NCI-H187 (cell line): ENCODE results near the gene RASAL1.
A peak's percentile ranks its signal among the peaks of the same experiment; 100 is the strongest.
"Not testable (repeated sequence)": the region's sequence is repeated elsewhere in the genome, so short reads cannot be mapped to it uniquely, and the experiment has no call there.

Source experiments
- DNase-seq, 2 experiments: peaks; one replicate each; lab custom pipeline; 2025; lab: John Stamatoyannopoulos, UW

The RASAL1 gene

DNA sequence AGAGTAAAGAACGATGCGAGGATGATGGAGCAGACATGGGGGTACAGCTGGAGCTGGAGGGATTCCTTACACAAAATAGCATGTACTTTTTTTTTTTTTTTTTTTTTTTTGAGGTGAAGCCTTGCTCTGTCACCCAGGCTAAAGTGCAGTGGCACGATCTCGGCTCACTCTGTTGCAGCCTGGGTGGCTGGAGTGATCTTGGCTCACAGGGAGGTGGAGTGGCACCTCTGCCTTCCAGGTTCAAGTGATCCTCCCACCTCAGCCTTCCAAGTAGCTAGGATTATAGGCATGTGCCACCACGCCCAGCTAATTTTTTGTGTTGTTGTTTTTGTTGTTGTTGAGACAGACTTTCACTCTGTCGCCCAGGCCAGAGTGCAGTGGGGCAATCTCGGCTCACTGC is 5.1 kb upstream of the RASAL1 start:
- DNase-seq = no peak

DNA sequence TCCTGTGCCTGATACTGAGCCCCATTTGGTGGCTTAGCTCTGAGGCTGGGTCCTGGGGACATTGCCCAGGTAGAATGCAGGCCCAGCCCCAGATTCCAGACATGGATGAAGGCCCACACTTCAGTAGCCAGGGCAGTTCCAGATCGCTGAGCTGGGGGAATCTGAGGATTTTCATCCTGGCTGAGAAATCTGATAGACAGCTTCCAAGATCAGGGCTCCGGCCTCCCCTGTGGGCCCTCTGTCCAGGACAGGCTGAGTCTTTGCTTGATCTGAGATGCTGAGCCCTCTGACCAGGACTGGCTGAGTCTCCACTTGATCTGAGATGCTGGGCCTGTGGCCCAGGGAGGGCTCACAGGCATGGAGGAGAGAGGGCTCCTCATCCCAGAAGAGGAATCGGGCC is 3.3 kb upstream of the RASAL1 start:
- no peak for DNase-seq

DNA sequence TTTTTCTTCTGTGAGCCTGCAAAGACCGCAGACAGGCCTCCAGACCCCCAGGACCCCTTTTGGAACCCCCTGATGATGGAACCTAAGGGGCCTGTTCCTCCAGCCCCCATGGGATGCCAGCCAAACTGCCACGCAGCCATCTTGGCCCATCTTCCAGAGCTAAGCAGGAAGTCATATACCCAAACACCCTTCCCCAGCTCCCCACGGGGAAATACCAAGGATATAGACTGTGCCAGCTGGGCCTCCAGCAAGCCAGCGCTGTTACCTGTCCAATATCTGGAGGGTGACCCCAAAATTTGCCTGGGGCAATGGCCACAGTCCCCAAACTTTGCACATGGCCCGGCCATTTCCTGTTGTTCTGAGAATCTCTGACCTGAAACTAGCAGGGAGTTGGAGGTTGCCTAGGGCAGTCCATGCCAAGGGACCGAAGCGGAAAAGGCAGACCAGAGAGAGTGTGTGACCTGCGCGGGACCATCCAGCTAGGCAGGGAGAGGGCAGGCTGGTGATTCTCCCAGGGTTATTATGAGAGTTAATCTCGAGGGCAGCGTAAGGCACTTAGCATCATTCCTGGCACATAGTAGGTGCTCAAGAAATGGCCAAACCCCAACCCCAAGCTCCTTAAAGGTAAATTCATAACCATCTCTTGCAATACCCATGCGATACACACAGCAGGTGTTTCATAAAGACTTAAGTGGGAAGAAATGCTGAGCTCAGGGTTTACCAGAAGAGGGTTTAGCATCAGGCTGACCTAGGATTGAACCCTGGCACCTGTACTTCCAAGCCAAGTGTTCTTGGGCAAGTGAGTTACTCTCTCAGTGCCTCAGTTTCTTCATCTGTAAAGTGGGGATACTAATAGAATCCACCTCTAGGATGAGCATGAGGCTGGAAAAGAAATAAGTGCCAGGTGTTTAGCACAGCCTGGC is 2.6 kb upstream of the RASAL1 start:
- DNase-seq = no peak

DNA sequence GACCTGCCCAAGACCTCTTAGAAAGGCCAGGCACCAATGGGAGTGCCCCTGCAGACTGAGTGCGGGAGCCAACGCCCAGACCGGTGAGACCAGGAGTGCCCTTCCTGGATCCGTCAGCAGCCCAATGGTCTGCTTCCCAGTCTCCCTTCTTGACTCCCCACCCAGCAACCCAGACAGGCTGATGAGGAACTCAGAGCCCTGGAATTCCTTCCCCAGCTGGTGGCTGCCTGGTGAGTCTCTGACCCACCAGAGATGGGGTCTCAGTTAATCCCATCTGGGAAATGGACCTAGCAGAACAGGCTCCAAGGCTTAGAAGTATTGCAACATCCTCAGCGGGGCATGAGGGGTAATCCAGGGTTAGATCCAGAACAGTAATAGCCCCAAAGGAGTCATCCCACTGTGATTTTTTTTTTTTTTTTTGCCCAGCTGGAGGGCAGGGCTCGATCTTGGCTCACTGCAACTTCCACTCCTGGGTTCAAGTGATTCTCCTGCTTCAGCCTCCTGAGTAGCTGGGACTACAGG is 1.5 kb upstream of the RASAL1 start:
- no peak for DNase-seq

DNA sequence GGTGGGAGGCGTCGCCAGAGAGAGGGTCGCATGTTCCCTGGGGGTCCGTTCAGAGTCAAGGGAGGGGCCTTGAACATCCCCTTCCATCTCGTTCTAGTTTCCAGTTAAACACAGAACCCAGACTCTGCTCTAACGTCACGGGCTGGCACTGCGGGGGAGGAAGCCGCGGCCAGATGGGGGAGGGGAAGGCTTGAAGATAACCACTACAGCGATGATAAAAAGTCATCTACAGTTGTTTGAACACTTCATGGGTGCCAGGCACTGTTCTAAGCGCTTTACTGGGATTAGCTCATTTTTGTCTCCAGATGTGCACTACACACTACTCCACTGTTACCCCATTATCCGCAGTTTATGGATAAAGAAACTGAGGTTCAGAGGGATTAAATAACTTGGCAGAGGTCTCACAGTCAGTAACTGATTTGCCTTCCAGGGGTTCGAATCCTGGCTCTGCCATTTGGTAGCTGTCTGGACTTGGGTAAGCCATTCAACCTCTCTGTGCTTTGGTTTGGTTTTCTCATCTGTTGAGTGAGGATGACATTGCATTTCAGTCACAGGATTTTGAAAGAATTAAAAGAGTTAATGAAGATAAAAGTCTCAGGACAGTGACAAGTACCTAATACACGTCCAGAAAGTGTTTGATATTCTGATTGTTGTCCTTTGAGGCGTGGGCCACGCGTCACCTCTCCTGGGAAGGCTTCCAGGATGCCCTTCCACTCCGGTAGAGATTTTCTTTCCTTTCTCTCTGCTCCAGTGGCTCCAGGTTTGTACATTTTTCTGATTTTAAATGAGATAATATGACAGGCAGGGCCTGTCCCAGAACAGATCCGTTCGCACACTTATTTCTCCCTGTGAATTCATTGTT is 798 bp upstream of the RASAL1 start:
- DNase-seq = no peak

DNA sequence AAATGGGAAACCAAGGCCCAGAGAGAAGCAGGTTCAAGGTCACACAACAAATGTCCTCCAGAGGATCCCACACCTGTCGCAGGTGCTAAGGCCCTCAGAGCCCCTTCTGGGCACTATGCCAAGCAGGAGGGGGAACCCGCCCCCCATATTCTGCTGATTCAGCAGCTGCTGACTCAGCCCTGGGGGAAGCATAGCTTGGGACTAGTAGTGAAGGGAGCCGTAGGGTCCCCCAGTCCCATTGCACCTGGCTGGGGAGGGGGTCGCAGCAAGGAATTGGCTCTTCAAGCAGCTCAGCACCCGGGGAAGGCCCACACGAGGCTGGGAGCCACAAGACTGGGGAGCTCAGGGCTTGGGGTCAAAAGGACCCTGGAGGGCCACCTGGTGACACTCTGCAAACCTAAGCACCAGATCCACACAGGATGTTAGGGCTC is 1.0 kb downstream of the RASAL1 start:
- no peak for DNase-seq

DNA sequence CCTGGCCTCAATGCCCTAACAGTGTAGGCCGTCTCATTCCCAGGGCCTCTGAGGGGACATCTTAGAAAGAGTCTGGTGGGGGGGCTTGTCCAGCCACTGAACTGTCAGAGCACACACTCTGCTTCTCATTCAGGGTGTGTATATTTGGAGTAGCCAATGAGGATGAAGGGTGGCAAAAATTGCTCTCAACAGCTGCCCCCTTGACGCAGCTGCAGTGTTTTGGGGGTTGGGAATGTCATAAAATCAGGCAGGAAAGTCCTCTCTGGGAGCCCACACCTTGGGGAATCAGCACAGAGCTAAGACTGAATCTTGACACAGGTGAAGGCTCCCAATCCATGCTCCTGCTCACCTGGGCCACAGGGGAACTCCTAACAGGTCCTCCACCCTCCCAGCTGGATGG is 1.5 kb downstream of the RASAL1 start:
- DNase-seq = no peak

DNA sequence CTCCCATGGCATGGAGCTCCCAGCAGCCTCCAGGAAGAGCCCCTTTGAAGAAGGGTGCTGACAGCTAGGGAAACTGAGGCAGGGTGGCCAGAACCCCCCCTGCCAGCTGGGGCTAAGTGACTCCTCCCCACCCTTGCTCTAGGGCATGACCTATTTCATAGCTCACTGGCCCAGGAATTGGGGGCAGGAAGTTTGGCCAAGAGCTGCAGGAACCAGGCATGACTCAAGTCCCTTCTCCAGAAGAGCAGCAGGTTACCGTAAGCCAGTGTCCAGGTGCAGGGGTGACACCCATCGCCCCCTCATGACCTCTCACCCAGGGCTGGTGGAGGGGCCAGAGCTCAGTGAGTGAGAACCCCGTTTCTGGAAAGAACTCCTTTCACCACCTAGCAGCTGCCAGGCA is 1.9 kb downstream of the RASAL1 start:
- no peak for DNase-seq

DNA sequence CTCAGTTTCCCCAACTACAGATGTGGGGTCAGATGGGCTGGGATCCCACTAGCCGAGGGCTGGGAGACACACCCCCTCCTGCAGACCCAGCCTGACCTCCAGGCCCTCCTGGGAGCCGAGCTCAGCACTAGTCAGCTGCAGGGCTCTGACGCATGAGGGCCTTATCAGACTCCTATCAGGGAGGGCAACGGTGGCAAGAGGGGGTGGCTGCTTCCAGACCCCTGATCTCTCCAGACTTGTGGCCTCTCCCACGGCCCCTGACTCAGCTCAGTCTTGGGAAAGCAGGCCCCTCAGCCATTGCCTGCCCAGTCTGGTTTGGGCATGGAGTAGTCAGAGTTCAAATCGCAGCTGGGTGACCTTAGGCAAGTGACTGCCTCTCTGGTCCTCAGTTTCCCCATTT is 2.5 kb downstream of the RASAL1 start:
- no peak for DNase-seq

DNA sequence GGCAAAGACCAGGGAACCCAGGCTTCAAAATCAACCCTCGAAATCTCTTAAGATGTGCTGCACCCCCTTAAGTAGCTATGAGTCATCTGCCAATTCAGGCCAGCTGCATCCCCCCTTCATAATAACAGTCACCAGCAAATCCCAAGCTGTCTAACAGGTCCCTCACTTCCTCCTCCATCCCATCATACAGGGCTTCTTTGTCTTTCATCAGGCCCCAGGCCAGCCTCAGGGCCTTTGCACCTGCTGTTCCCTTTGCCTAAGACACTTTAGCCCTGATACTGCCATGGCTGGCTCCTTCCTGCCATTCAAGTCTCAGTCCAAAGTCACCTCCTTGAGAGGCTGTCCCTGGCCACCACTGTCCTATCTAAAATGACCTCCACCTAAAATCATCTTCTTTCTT is 4.0 kb downstream of the RASAL1 start:
- no peak for DNase-seq

DNA sequence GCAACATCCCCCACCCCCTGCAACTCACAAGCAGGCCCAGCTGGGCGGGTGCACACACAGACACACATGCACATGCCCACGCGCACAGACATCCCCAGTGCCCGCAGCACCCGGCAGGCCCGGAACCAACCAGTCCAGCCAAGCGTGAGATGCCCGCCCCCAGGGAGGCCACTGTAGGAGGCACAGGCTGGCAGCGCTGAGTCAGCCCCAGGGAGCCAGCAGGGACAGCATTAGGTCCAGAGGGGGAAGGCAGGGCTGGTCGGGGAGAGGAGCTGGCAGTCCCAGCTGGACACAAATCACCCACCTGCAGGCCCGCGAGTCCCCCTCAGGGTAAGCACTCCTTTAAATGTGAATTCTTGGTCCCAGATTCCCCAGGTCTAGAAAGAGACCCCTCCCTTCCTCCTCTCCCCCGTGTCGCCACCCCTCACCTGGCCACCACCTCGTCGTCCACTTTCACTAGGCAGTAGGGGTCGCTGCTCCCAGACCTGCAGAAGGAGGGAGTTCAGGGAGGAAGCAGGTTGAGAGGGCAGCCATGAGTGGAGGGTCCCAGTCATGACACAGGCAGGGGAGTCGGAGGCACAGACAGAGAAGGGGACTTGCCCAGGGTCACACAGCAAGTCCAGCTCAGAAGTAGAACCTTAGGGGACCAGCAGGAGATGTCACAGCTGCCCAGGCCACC is 5.0 kb downstream of the RASAL1 start:
- DNase-seq = no peak

DNA sequence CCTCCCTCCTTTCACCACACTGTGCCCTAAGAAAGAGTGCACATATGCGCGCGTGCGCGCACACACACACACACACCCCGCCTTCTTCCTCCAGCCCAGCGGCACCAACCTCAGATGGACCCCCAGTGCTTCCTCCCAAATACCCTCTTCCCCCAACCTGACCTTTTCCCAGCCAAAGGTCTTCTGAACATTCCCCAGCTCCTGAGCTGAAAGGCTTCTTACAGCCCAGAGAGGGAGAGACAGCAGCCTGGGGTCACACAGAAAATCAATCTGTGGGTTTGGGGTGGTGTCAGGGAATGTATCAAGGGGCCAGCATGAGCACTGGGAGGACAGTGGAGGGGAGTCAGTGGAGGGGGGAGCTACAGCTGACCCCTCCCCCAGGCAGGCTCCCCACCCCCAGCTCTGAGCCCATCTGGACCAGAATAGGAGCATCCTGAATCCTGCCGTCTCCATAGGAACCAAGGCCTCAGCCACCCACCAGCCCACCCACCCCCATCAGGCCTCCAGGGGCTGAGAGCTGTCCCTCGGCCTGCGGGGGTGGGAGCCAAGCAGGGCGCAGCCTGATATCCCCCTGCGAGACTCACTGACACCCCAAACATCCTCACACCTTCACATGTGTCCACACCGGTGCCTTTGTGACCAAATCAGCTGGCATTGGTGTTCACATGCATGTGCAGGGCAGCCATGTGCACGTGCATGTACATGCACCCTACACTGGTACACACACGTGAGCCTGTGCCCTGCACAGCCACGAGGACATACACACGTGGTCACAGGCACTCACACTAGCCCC is 5.7 kb downstream of the RASAL1 start:
- DNase-seq = no peak

DNA sequence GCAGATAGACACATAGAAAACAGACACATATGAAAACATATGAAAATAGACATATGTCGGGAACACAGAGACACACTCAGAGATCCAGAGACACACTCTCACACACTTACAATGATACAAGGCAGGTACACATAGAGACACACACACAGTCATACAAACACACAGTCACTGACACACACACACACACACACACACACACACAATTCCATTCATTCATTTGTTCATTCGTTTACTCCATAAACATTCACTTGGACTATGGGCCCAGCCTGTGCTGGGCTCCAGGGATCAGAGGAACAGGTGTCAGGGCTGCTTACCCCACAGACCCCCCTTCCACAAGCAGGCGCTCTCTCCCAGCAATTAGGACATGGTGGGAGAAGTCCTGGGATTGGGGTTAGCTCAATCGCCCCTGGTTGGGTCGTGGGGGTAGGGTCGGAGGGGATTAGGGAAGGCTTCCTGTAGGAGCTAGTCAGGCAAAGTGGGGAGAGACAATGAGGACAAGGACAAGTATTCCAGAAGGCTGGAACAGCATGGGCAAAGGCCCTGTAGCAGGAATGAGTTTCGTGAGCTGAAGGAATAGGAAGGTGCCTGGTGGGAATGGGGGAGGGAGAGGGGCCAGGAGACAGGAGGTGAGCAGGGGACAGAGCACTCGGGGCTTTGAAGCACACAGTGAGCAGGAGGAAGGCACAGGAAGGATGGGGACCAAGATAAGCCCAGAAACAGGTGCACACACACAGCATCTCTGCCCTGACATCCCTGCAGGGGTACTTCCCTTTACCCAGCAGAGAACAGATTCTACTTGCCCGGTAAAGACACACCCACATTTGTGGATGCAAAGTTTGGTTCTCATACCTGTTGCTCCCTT is 6.5 kb downstream of the RASAL1 start:
- no peak for DNase-seq

DNA sequence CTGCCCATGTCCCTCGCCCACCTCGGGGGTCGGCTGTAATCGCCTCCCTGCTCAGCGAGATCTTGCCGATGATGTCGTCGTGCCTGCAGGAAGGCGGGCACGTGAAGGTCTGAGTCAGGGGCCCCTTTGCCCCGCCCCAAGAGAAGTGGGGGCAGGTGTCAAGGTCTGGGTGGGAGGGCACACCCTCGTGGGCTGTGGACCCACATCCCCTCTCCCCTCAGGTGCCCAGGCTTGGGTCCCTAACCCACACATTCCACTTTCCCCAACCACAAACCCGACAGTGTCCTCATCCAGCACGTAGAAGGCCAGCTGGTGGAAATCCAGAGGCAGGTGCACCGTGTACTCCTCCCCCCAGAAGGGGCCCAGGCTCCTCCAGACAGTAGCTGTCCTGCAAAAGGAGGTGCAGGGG is 7.8 kb downstream of the RASAL1 start:
- DNase-seq = no peak

DNA sequence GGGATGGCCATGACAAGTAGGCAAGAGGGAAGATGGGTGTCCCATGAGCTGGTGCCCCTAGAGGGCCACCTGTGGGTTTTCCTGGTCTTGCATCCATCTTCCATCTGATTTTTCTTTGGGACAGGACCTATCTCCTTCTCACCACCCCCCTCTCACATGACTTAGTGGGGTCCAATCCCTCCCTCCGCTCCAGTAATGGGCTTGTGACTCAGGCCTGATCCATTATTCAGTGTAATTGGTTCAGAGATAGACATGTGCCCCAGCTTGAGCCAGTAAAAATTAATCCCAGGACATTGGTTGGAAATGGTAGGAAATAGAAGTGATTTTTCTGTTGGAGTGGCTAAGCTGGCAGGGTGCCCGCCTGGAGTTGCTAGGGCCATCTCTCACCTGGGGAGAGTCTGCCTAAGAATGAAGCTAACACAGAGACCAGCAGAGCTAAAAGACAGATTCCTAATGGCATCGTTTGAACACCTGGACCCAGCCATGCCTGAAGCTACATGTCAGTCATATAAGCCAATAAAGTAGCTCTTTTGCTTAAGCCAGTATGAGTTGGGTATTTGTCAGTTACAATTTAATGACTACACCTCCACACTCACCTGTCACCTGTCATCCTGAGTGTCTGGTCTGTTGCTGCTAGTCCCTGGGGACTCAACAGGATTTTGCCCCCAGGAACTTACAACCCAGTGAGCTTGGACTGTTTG is 14.7 kb downstream of the RASAL1 start:
- DNase-seq = peak in 1 of 2 experiments; percentile 36

DNA sequence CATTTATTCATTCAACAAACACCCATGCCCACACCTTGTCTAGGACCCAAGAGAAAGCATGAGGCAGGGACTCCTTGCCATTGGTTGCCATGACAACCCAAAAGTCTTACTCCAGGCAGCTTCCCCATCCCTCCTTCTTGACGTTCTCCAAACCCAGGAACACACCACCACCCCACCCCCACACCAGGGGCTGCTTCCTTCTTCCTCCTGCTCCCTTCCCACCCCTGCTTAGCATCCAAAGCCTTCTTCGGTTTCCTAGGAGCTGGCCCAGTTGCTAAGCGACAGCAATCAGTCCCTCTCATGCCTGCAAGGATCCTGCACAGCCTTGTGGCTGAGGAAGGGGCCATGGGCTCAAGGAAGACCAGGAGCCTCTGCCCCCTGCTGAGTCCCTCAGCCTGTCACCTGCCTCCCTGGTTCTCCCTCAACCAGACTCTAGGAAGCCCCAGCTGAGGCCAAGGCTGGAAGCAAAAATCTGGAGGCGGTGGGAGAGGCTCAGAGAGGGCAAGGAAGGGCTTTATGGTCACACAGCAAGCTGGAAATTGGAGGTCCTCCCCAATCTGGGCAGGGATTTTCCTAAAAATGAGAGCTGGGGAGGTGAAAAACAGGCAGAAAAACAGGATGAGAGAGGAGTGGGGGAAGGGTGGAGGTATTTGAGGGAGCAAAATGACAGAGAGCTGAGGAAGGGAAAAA is 15.4 kb downstream of the RASAL1 start:
- no peak for DNase-seq

DNA sequence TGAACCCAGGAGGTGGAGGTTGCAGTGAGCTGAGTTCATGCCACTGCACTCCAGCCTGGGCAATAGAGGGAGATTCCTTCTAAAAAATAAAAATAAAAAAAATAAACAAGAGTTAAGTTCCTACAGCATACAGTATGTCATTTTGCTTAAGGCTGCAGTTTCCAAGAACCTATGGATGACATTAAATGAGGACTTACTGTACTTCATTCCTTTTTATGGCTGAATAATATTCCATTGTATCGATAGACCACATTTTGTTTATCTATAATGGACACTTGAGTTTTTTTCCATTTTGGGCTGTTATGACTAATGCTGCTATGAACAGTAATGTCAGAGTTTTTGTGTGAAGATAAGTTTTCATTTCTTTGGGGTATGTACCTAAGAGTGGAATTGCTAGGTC is 17.4 kb downstream of the RASAL1 start:
- DNase-seq = no peak

DNA sequence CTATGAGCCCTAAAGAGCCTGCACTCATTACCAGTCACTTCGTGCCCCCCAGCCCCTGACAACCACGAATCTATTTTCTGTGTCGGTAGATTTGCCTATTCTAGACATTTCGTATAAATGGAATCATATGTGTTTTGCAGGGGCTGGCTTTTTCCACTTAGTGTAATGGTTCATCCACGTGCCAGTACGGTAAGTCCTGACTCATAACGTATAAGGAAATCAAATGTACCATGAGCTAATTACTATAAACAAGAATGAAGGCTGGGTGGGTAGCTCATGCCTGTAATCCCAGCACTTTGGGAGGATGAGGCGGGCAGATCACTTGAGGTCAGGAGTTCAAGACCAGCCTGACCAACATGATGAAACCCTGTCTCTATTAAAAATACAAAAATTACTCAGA is 17.9 kb downstream of the RASAL1 start:
- DNase-seq = not testable (repeated sequence)

DNA sequence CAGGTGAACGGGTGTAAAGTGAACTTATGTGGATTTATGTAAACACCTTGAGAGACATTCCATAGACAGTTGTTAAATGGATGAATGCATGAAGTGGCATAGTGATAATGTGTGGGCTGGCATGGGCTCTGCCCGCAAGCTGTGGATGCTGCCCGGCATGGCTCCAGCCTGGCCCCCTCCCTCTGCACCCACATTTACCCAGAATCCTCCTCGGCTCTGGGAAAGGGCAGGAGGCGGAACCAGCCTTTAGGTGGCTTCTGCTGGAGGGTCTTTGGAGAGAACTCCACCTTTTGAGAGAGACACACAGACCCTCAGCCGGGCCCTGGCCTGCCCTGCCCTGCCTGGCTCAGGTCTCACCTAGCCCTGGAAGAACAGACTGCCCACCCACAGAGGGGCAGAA is 18.7 kb downstream of the RASAL1 start:
- DNase-seq = peak in 1 of 2 experiments; percentile 77
